GM19467 (cell line): ENCODE measurements around the gene CLASRP.
A peak's percentile ranks its signal among the peaks of the same experiment; 100 is the strongest.

Source experiments
- ATAC-seq: cut with Tn5 transposase; IDR thresholded peaks from one replicate; pipeline ENCODE4 v1.9.1; 2021; ENCODE audit warnings: mild to moderate bottlenecking, moderate library complexity; ENCODE audit not compliant: unreplicated experiment

CLASRP gene

GRCh38 chr19:45058622-45059159 is 19.8 kb downstream of the CLASRP start:
- no peak for ATAC-seq

GRCh38 chr19:45059258-45059965 is 20.6 kb downstream of the CLASRP start:
- ATAC-seq = no peak

DNA sequence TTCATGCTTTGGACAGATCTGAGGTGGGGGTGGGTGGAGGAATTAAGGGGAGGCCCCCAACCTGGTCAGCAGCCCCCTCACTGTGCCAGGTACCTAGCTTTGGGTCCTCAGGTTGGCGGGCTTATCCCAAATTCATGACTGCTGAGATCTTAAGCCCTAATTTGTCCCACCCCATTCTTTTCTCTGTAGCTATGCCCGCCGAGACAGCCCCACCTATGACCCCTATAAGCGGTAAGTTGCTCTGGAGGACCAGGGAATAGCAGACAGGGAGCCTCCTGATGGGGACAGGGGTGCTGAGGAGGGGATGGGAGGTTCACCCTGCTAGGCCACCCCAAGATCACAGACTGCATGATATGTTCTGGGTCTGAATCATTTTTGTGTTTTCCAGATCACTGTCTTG is 23.1 kb downstream of the CLASRP start:
- ATAC-seq = no peak

- no peak for ATAC-seq
Measured at GRCh38 chr19:45063851-45064801, 25.3 kb downstream of the CLASRP start.

GRCh38 chr19:45066921-45067661 is 28.2 kb downstream of the CLASRP start:
- ATAC-seq = no peak

DNA sequence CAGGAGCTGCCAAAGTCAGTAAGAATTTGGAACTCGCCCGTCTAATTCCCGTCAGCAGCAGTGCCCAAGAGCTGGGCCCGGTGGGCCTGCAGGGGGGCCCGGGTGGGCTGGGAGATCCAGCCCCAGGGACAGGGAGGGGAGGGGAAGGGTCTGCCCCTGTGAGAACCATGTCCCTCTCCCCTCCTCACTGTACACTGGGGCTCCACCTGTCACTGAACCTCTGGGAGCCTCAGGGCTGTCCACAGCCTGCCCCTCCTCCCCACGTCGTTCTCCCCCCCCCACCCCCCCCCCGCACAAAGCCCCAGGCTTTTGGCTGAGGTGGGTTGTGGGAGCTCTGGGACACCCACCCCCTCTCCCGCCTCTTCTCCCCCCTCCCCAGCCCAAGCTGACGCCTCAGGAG is 29.2 kb downstream of the CLASRP start:
- ATAC-seq = no peak

DNA sequence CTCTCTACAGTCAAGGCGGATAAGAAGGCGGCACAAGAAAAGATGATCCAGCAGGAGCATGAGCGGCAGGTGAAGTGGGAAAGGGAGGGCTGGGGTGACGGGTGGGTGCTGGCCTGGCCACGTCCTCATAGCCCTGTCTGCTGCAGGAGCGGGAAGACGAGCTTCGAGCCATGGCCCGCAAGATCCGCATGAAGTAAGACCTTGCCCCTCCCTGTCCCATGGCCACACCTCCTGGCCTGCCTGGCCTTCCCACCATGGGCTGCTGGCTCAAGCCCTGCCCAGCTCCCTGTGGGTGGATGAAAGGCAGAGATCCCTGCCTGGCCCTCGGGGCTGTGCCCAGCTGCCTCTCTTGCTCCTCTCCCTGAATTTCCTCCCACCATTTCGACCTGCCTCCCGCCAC is 30.2 kb downstream of the CLASRP start:
- no peak for ATAC-seq

- no peak for ATAC-seq
Measured at GRCh38 chr19:45070214-45070613, 31.4 kb downstream of the CLASRP start.

GRCh38 chr19:45070861-45071544 is 32.2 kb downstream of the CLASRP start:
- no peak for ATAC-seq

GRCh38 chr19:45071545-45071938 is 32.7 kb downstream of the CLASRP start:
- ATAC-seq = no peak

GRCh38 chr19:45071969-45072790 is 33.3 kb downstream of the CLASRP start:
- no peak for ATAC-seq

DNA sequence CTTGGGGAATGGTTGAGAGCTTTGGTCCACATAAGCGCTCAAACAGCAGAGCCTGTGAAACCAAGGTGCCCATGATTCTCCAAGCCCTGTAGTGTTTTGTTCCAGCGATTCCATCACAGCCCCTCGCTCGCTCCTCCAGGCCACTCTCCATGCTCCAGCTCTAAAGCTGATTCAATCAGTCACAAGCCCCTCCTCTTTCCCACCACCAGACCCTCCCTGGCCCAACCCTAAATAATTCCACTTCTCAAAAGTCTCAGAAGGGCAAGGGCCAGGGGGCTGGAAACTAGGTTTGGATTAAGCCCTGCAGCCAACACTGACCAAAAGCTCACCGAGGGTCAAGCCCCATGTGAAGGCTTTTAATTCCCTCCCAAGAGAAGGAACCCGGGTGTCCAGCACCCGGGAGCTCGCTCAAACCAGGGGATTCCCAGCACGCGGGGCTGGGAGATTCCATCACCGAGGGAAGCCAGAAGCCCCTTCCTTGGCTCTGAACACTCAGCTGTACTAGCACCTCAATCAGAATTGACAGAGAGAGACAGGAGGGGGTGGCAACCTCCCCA is 36.0 kb downstream of the CLASRP start:
- ATAC-seq = no peak

GRCh38 chr19:45075301-45076028 is 36.6 kb downstream of the CLASRP start:
- peak; percentile 48 for ATAC-seq

- ATAC-seq = peak; percentile 39
Measured at GRCh38 chr19:45076029-45076850, 37.4 kb downstream of the CLASRP start, which contains the start of gene ZNF296. TSS of gene ZNF296 (minus strand) at chr19:45076478. CDS start at chr19:45076373, 105 bp downstream.

GRCh38 chr19:45076851-45077730 is 38.2 kb downstream of the CLASRP start:
- no peak for ATAC-seq

GRCh38 chr19:45078390-45079062 is 39.7 kb downstream of the CLASRP start:
- ATAC-seq = no peak
